ENCODE measurements around the gene RNF224. TPM values are rescaled to one million over a fixed set of nuclear protein-coding genes. Genes with fewer than 3 reads are reported as not detected.

RNF224 gene
- total RNA-seq, 4 donors from 2014 or later, result 1.2 to 5.2 (median 3.0) TPM

DNA sequence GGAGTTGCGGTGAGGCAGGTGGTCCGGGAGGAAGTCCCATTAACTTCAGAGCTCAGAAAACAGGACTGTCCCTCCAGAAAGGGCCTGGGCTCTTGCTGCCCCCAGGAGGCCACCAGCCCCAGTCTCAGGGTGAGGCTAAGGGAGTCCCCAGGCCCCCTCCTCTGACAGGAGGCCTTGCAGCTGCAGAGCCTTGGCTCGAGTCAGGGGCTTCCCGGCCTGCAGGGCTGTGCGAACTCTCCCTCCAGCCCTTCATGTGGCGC is 20.5 kb downstream of the RNF224 start:
- Histone ChIP-seq H3K9me3 (no peaks in the 10 kb centered on the region), H3K4me3 (no peak overlapping the region), H3K27ac (no peak overlapping the region), H3K4me1 (peaks cover 17 to 39% (median 17%) of the 10 kb centered on the region in 3 donors), H3K36me3 (peaks cover 3 to 10% (median 8%) of the 10 kb centered on the region in 3 donors), H3K27me3 (peaks cover 0 to 6% (median 0%) of the 10 kb centered on the region in 4 donors)
- WGBS, 2 donors, result 83% methylated on average over 2 of the region's 6 CpGs; no CpG with 5 or more reads in 1 of the 2 donors
- no peak for DNase-seq
- intact Hi-C loops (cut with DNase I), result no loop called here
- TF ChIP-seq, protein P1, sequence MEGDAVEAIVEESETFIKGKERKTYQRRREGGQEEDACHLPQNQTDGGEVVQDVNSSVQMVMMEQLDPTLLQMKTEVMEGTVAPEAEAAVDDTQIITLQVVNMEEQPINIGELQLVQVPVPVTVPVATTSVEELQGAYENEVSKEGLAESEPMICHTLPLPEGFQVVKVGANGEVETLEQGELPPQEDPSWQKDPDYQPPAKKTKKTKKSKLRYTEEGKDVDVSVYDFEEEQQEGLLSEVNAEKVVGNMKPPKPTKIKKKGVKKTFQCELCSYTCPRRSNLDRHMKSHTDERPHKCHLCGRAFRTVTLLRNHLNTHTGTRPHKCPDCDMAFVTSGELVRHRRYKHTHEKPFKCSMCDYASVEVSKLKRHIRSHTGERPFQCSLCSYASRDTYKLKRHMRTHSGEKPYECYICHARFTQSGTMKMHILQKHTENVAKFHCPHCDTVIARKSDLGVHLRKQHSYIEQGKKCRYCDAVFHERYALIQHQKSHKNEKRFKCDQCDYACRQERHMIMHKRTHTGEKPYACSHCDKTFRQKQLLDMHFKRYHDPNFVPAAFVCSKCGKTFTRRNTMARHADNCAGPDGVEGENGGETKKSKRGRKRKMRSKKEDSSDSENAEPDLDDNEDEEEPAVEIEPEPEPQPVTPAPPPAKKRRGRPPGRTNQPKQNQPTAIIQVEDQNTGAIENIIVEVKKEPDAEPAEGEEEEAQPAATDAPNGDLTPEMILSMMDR (IDR thresholded peaks at IDR 0.05), result no peak
- TF ChIP-seq POLR2A (IDR thresholded peaks at IDR 0.05), result no peak

DNA sequence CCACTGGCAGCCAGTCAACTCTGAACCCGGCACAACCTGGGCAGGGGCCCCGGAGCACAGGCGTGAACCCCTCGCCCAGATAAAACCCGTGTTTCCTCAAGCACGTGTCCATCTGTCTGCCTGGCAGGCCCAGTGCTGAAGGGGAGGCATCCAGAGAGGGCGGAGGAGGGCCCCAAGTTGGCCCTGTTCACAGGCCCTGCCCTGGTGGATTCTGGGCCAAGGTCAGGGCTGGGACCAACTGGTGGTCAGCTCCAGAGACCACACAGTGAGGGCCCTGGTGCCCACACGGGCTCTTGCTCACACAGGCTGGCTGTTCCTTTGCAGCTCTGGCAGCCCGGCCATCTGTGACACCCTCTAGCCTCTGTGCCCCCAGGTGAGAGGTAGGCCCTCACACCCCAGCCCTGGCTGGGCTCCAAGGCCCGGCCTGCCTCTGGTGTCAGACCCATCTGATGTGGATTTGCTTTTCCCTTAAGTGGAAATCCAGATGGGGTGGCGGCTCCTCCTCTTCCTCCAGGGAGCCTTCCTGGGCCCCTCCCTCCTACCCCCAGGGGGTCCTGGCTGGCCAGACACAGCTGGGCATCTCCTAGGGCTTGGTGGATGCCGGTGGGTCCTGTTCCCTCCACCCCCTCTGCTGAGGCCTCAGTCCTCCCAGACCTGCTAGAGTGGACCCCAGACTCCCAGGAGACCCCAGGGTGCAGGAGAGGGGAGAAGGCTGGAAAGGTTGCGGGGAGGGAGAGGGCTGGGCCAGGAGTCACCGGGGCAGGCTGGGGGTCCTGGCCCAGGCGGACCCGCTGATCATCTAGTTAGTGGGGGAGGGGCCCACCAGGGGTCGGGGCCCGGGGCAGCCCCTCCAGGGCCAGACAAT is 23.3 kb downstream of the RNF224 start:
- no peak for TF ChIP-seq POLR2A (IDR thresholded peaks at IDR 0.05)
- TF ChIP-seq, protein P1 (IDR thresholded peaks at IDR 0.05), result no peak
- no peak overlapping the region for H3K27ac ChIP-seq
- intact Hi-C loops (cut with DNase I), result no loop called here
- H3K4me3 ChIP-seq, result no peak overlapping the region
- peaks cover 0 to 6% (median 0%) of the 10 kb centered on the region in 4 donors for H3K27me3 ChIP-seq
- no peak for DNase-seq
- H3K36me3 ChIP-seq, result no peaks in the 10 kb centered on the region
- WGBS, 2 donors, result 83% methylated on average over 7 of the region's 18 CpGs; no CpG with 5 or more reads in 1 of the 2 donors
- no peaks in the 10 kb centered on the region for H3K9me3 ChIP-seq
- peaks cover 6 to 29% (median 10%) of the 10 kb centered on the region in 3 donors for H3K4me1 ChIP-seq

DNA sequence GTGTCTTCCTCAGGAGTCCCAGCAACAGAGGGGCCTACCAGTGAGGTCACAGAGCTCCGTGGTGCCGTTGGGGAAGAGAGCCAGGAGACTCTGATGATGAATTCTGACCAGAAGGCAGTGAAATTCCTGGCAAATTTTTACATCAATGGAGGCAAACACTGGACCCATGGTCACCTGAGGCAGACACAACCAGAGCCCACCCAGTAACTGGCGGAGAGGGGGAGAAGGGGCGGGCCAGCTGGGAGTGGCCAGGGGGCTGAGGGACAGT is 23.8 kb downstream of the RNF224 start, which contains the start of gene STPG3:
Gene STPG3, plus strand, starts transcription at position 93 of the 268 bp plus-strand sequence. Its CDS starts 1 bp downstream, at position 94.
- no peaks in the 10 kb centered on the region for H3K9me3 ChIP-seq
- intact Hi-C loops (cut with DNase I), result no loop called here
- H3K36me3 ChIP-seq, result peaks cover 0 to under 1% (median 0%) of the 10 kb centered on the region in 3 donors
- H3K27me3 ChIP-seq, result peaks cover 0 to 6% (median 0%) of the 10 kb centered on the region in 4 donors
- TF ChIP-seq, protein P1 (IDR thresholded peaks at IDR 0.05), result no peak
- TF ChIP-seq POLR2A (IDR thresholded peaks at IDR 0.05), result no peak
- H3K27ac ChIP-seq, result no peak within 1 kb of the TSS
- no peak for DNase-seq
- H3K4me1 ChIP-seq, result peaks cover 9 to 29% (median 15%) of the 10 kb centered on the region in 3 donors
- WGBS, 2 donors, result 47% methylated on average over 3 of the region's 4 CpGs; no CpG with 5 or more reads in 1 of the 2 donors
- H3K4me3 ChIP-seq, result no peak within 1 kb of the TSS

DNA sequence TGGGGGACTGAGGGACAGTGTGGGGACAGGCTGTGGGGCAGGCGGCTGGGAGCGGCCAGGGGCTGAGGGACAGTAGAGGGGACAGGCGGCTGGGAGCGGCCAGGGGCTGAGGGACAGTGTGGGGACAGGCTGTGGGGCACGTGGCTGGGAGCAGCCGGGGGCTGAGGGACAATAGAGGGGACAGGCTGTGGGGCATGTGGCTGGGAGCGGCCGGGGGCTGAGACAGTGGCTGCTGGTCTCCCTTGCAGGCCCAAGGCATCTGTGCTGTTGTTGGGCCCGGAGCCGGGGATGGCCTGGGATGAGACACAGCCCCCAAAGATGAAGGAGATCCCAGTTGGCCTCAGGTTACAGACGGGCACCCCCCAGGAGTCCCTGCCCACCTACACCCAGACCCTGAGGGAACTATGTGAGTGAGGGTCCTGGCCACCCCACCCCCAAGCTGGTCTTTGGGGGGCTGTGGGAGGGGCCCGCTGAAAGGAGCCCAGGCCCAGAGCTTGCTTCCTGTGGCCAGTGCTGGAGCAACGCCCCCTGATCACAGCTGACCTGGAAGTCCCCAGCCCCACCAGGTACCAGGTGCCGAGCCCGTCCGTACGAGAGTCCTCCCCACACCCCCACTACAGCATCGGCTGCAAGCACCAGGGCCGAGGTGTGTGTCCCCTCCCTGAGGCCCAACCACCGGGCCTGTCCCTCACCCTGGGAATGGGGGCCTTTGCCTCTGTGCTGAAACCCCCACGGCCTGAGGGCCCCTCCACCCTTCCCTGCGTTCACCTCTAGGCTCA is 24.4 kb downstream of the RNF224 start:
- no peaks in the 10 kb centered on the region for H3K9me3 ChIP-seq
- H3K27ac ChIP-seq, result no peak overlapping the region
- intact Hi-C loops (cut with DNase I), result no loop called here
- TF ChIP-seq, protein P1 (IDR thresholded peaks at IDR 0.05), result no peak
- no peak for TF ChIP-seq POLR2A (IDR thresholded peaks at IDR 0.05)
- no peak for DNase-seq
- peaks cover under 1 to 6% (median 2%) of the 10 kb centered on the region in 3 donors for H3K36me3 ChIP-seq
- WGBS, 2 donors, result 82 to 83% methylated on average over 6 to 9 of the region's 22 CpGs
- H3K27me3 ChIP-seq, result peaks cover 0 to 6% (median 0%) of the 10 kb centered on the region in 4 donors
- no peak overlapping the region for H3K4me3 ChIP-seq
- peaks cover 15 to 34% (median 20%) of the 10 kb centered on the region in 3 donors for H3K4me1 ChIP-seq
